Right cardiac atrium (tissue), 5 donors: ENCODE data around the gene ATP11A. TPM values are rescaled to one million over a fixed set of nuclear protein-coding genes. Genes with fewer than 3 reads are reported as not detected.

Experiments used
- ATAC-seq, 2 donors: fragments of 200-7000 bp; cut with Tn5 transposase; one replicate each; pipeline versions ENCODE4 v1.8.0 to v1.9.1; 2020; ENCODE audit warnings: moderate library complexity in 2 of 2, mild to moderate bottlenecking in 1 of 2
- DNase-seq, 3 donors: peaks; one replicate each; pipeline ENCODE4 v3.0.0-alpha.2; 2020
- H3K27ac ChIP-seq: one replicate; pipeline ENCODE4 v1.5.1; 2013; ENCODE audit warnings: mild to moderate bottlenecking, low read length, control low read depth, moderate library complexity
- H3K27me3 ChIP-seq: one replicate; pipeline ENCODE4 v1.6.1; 2013; ENCODE audit not compliant: control insufficient read depth, insufficient read depth
- H3K4me1 ChIP-seq: one replicate; pipeline ENCODE4 v1.6.1; 2013; ENCODE audit warnings: low read length; ENCODE audit not compliant: control insufficient read depth, insufficient read depth
- H3K4me3 ChIP-seq: one replicate; pipeline ENCODE4 v1.5.1; 2013; ENCODE audit warnings: low read length, control low read depth
- H3K9me3 ChIP-seq: one replicate; pipeline ENCODE4 v1.6.1; 2013; ENCODE audit warnings: low read length; ENCODE audit not compliant: control insufficient read depth
- WGBS: extraction: QIAGEN DNeasy Blood & Tissue Kit; methylation state at CpG from one replicate; pipeline ENCODE4 v1.1.7; 2013; 5-methylcytosine and 5-hydroxymethylcytosine counted together
- intact Hi-C, 4 donors: fragments of 100-400 bp; cut with DNase I; formaldehyde crosslinking; loops; one replicate each; pipeline versions ENCODE4 v1.11.0 to v1.14.0; 2022 to 2023
- polyA plus RNA-seq: library from polyadenylated mRNA; stranded (reverse); fragments of 200-250 nt; gene quantifications from one replicate; pipeline ENCODE4 v1.2.3, GENCODE V29; 2013
- total RNA-seq, 4 donors: library from RNA; stranded (reverse); fragmentation: NEBNext Ultra II Directional; extraction: Animal tissue kit (Norgen Biotek cat#: 25700); gene quantifications; one replicate each; pipeline ENCODE4 v1.2.1, GENCODE V29; 2021
- donor health status: healthy with polysubstance abuse.
- donor health status: DM: no; HTN: yes; CAD: no.
- donor health status: DM: no; HTN: no; CAD: no.
- donor health status: DM: no; HTN: yes; CAD: no; lungs with severe emphysema.
- donor health status: DM: yes; HTN: yes; CAD: no.

ATP11A gene
- total and polyA plus RNA-seq, 5 donors: 19.5 to 100 (median 83.4) TPM

GRCh38 chr13:112931028-112931934, 241.4 kb downstream of the ATP11A start:
- DNase-seq (peak in 1 of 3 donors; percentile 72), ATAC-seq (peak; percentile 32 to 64)
- no peaks in the 10 kb centered on the region for H3K9me3 ChIP-seq
- H3K4me3 ChIP-seq: no peak overlapping the region
- WGBS: 55% methylated on average over 32 of the region's 32 CpGs
- H3K27me3 ChIP-seq: no peaks in the 10 kb centered on the region
- intact Hi-C loops: no loop called here
- H3K4me1 ChIP-seq: no peaks in the 10 kb centered on the region
- no peak overlapping the region for H3K27ac ChIP-seq

GRCh38 chr13:112932971-112933370, 243.1 kb downstream of the ATP11A start:
- WGBS: 76% methylated on average over 9 of the region's 9 CpGs
- Histone ChIP-seq H3K27me3 (no peaks in the 10 kb centered on the region), H3K27ac (no peak overlapping the region), H3K4me3 (no peak overlapping the region), H3K4me1 (no peaks in the 10 kb centered on the region), H3K9me3 (no peaks in the 10 kb centered on the region)
- ATAC-seq: no peak
- intact Hi-C loops: no loop called here
- DNase-seq: no peak

GRCh38 chr13:112933649-112934048, 243.8 kb downstream of the ATP11A start:
- Histone ChIP-seq H3K9me3 (no peaks in the 10 kb centered on the region), H3K27ac (no peak overlapping the region), H3K4me3 (no peak overlapping the region), H3K4me1 (no peaks in the 10 kb centered on the region), H3K27me3 (no peaks in the 10 kb centered on the region)
- DNase-seq (no peak), ATAC-seq (no peak)
- 93% methylated on average over 7 of the region's 7 CpGs for WGBS
- intact Hi-C loops: no loop called here

GRCh38 chr13:112934078-112934477, 244.2 kb downstream of the ATP11A start:
- Histone ChIP-seq H3K27me3 (no peaks in the 10 kb centered on the region), H3K4me1 (no peaks in the 10 kb centered on the region), H3K27ac (no peak overlapping the region), H3K9me3 (no peaks in the 10 kb centered on the region), H3K4me3 (no peak overlapping the region)
- WGBS: 70% methylated on average over 6 of the region's 6 CpGs
- intact Hi-C loops: no loop called here
- no peak for ATAC-seq
- no peak for DNase-seq

Other genes starting within 250 kb of the ATP11A start
- gene TUBGCP3, start 101.9 kb upstream of the ATP11A start, total RNA-seq: 10 to 100 TPM; 16.8 to 21.9 (median 19.3) TPM
- 9.4 TPM for gene TUBGCP3, start 101.9 kb upstream of the ATP11A start, polyA plus RNA-seq